ACC112 (cell line): ENCODE data around the gene OR2C3.
"Not testable (repeated sequence)": the region's sequence is repeated elsewhere in the genome, so short reads cannot be mapped to it uniquely, and the experiment has no call there.

ENCODE experiments used
- H2AFZ ChIP-seq: fragments of 200-600 bp; sonication (generic); one replicate; pipeline ENCODE4 v1.6.0; 2017; ENCODE audit warnings: antibody characterized with exemption, low read length; ENCODE audit not compliant: unreplicated experiment
- H3K27ac ChIP-seq: fragments of 200-600 bp; sonication (generic); 2 replicates; pipeline ENCODE4 v1.5.1; 2014; ENCODE audit warnings: low read depth, mild to moderate bottlenecking, antibody characterized with exemption, low read length, moderate library complexity
- H3K27me3 ChIP-seq: fragments of 200-600 bp; sonication (generic); 2 replicates; pipeline ENCODE4 v1.6.1; 2014; ENCODE audit warnings: mild to moderate bottlenecking, antibody characterized with exemption, low read length, moderate library complexity, mixed read lengths; ENCODE audit not compliant: insufficient read depth
- H3K36me3 ChIP-seq: fragments of 200-600 bp; sonication (generic); 2 replicates; pipeline ENCODE4 v1.6.1; 2016; ENCODE audit warnings: mild to moderate bottlenecking, antibody characterized with exemption, low read length, moderate library complexity, mixed read lengths; ENCODE audit not compliant: insufficient read depth
- H3K4me1 ChIP-seq: fragments of 200-600 bp; sonication (generic); one replicate; pipeline ENCODE4 v1.6.1; 2016; ENCODE audit warnings: low read length, mixed read lengths; ENCODE audit not compliant: insufficient read depth, unreplicated experiment, control insufficient read depth
- H3K4me3 ChIP-seq: fragments of 200-600 bp; sonication (generic); 2 replicates; pipeline ENCODE4 v1.5.1; 2014; ENCODE audit warnings: mild to moderate bottlenecking, low read depth, low read length
- H3K79me2 ChIP-seq: fragments of 200-600 bp; sonication (generic); one replicate; pipeline ENCODE4 v1.6.0; 2016; ENCODE audit warnings: low read length; ENCODE audit not compliant: control insufficient read depth, unreplicated experiment, insufficient read depth

The OR2C3 gene

GRCh38 chr1:247548092-247548491, 11.9 kb upstream of the OR2C3 start:
- H3K4me3 ChIP-seq: no peak overlapping the region
- no peak overlapping the region for H3K27ac ChIP-seq
- no peak overlapping the region for H2AFZ ChIP-seq
- no peaks in the 10 kb centered on the region for H3K27me3 ChIP-seq
- no peaks in the 10 kb centered on the region for H3K79me2 ChIP-seq
- H3K4me1 ChIP-seq: no peaks in the 10 kb centered on the region
- H3K36me3 ChIP-seq: no peaks in the 10 kb centered on the region

DNA sequence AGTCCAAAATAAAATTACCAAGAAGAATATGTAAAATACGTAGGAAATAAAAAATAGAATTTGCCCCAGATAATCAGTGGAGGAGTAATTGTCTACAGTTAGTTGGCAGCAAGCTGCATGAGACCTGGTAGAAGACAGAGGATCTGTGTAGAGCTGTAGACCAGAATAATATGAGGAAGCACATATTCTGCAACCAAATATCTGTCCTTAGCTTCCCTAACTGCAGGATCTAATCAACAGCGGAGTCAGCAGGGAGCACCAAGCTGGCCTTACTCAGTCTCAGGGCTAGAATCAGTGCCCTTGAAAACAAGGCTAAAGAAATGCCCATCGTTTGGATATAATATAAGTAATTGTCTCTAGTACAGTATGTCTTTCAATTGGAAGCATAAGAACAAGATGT, 6.6 kb upstream of the OR2C3 start:
- no peaks in the 10 kb centered on the region for H3K27me3 ChIP-seq
- no peaks in the 10 kb centered on the region for H3K4me1 ChIP-seq
- H3K79me2 ChIP-seq: no peaks in the 10 kb centered on the region
- H3K36me3 ChIP-seq: no peaks in the 10 kb centered on the region
- H3K27ac ChIP-seq: no peak overlapping the region
- H2AFZ ChIP-seq: no peak overlapping the region
- no peak overlapping the region for H3K4me3 ChIP-seq

GRCh38 chr1:247540581-247540980, 4.3 kb upstream of the OR2C3 start:
- Histone ChIP-seq H3K79me2 (no peaks in the 10 kb centered on the region), H2AFZ (no peak overlapping the region), H3K27ac (no peak overlapping the region), H3K4me1 (no peaks in the 10 kb centered on the region), H3K27me3 (no peaks in the 10 kb centered on the region), H3K4me3 (no peak overlapping the region), H3K36me3 (no peaks in the 10 kb centered on the region)

DNA sequence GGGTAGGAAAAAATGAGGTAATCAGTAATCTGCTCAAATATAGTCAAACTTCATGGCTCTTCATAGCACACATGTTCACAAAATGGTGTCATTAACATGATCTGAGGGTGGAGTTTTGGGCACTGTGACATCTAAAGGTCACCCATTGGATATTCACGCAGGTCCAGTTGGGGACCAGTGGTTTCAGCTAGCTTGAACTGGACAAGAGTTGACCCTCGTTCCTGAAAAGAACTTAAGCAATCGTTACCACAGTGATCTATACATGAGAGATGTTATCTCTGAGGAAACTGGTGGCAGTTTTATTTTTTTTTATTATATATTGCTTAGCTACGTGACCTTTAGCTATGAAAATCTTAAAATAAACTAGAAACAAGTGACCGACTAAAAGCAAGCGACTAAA, 3.0 kb upstream of the OR2C3 start:
- H2AFZ ChIP-seq: no peak overlapping the region
- H3K36me3 ChIP-seq: no peaks in the 10 kb centered on the region
- no peaks in the 10 kb centered on the region for H3K27me3 ChIP-seq
- H3K4me1 ChIP-seq: no peaks in the 10 kb centered on the region
- no peaks in the 10 kb centered on the region for H3K79me2 ChIP-seq
- H3K27ac ChIP-seq: no peak overlapping the region
- no peak overlapping the region for H3K4me3 ChIP-seq

GRCh38 chr1:247538561-247538960, 2.3 kb upstream of the OR2C3 start:
- H2AFZ ChIP-seq: no peak overlapping the region
- H3K4me3 ChIP-seq: no peak overlapping the region
- no peaks in the 10 kb centered on the region for H3K79me2 ChIP-seq
- H3K27ac ChIP-seq: no peak overlapping the region
- no peaks in the 10 kb centered on the region for H3K4me1 ChIP-seq
- no peaks in the 10 kb centered on the region for H3K27me3 ChIP-seq
- H3K36me3 ChIP-seq: no peaks in the 10 kb centered on the region

DNA sequence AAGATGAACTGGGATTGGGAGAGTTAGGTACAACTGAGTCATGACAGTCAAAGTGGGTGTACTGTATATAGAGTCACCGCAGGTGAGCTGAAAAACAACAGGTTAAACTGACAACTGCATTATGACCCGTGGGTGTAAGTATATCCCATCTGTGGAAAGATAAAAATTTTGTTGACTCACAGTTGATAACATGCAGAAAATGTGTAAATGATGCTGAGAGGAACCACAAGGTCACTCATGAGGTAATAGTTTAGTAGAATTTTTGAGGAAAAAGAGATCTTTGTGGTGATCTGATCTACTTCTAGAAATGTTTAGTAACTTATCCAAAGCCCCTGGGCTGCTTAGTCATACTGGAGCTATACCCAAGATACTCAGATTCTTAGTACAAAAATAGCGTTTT, 838 bp downstream of the OR2C3 start:
- no peak overlapping the region for H3K27ac ChIP-seq
- no peak overlapping the region for H2AFZ ChIP-seq
- H3K4me1 ChIP-seq: no peaks in the 10 kb centered on the region
- no peak overlapping the region for H3K4me3 ChIP-seq
- H3K27me3 ChIP-seq: no peaks in the 10 kb centered on the region
- no peaks in the 10 kb centered on the region for H3K79me2 ChIP-seq
- no peaks in the 10 kb centered on the region for H3K36me3 ChIP-seq

GRCh38 chr1:247531937-247532336, 4.3 kb downstream of the OR2C3 start:
- Histone ChIP-seq H3K4me1 (no peaks in the 10 kb centered on the region), H3K4me3 (no peak overlapping the region), H2AFZ (no peak overlapping the region), H3K27me3 (no peaks in the 10 kb centered on the region), H3K36me3 (no peaks in the 10 kb centered on the region), H3K79me2 (no peaks in the 10 kb centered on the region), H3K27ac (no peak overlapping the region)

- Histone ChIP-seq H3K4me1 (no peaks in the 10 kb centered on the region), H3K79me2 (no peaks in the 10 kb centered on the region), H3K4me3 (no peak overlapping the region), H2AFZ (no peak overlapping the region), H3K27ac (no peak overlapping the region), H3K27me3 (no peaks in the 10 kb centered on the region), H3K36me3 (no peaks in the 10 kb centered on the region)
Measured at GRCh38 chr1:247530785-247531184, 5.5 kb downstream of the OR2C3 start.

GRCh38 chr1:247529771-247530355, 6.4 kb downstream of the OR2C3 start:
- H3K79me2 ChIP-seq: no peaks in the 10 kb centered on the region
- no peak overlapping the region for H2AFZ ChIP-seq
- H3K36me3 ChIP-seq: no peaks in the 10 kb centered on the region
- H3K27ac ChIP-seq: no peak overlapping the region
- H3K4me1 ChIP-seq: no peaks in the 10 kb centered on the region
- no peaks in the 10 kb centered on the region for H3K27me3 ChIP-seq
- no peak overlapping the region for H3K4me3 ChIP-seq

DNA sequence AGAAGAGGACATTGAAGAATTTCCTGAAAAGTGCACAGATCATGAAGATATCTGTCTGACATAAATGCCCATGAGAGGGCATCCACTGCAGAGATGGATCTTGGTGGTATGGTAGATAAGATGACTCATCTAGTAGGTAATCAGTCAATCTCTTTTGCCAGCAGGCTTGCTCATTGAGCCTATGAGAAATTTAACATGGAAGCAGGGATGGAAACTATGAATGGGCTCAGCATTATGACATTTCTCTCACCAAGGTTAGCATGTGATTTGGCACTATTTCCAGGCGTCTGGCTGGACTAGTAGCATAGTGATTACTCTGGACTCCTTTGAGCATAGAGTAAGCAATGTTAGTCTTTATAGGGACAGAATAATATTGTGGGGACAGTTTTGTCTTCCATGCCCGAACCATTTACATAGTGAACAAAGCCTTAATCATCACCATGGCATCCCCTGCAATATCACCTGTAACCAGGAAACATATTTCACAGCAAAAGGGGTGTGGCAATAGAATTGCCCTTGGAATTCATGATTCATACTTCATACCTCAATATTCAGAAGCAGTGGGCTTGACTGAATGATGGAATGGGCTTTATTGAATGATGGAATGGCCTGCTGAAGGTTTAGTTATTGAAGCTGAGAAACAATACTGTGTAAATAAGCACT, 7.3 kb downstream of the OR2C3 start:
- H3K4me3 ChIP-seq: no peak overlapping the region
- no peaks in the 10 kb centered on the region for H3K36me3 ChIP-seq
- no peak overlapping the region for H3K27ac ChIP-seq
- no peak overlapping the region for H2AFZ ChIP-seq
- H3K4me1 ChIP-seq: no peaks in the 10 kb centered on the region
- no peaks in the 10 kb centered on the region for H3K27me3 ChIP-seq
- no peaks in the 10 kb centered on the region for H3K79me2 ChIP-seq

GRCh38 chr1:247521886-247522285, 14.4 kb downstream of the OR2C3 start:
- not testable (repeated sequence) for H3K27ac ChIP-seq, H3K4me3 ChIP-seq, H2AFZ ChIP-seq, H3K27me3 ChIP-seq, H3K36me3 ChIP-seq, H3K4me1 ChIP-seq, H3K79me2 ChIP-seq
